ENCODE data around the gene ERC2.

Gene ERC2

DNA sequence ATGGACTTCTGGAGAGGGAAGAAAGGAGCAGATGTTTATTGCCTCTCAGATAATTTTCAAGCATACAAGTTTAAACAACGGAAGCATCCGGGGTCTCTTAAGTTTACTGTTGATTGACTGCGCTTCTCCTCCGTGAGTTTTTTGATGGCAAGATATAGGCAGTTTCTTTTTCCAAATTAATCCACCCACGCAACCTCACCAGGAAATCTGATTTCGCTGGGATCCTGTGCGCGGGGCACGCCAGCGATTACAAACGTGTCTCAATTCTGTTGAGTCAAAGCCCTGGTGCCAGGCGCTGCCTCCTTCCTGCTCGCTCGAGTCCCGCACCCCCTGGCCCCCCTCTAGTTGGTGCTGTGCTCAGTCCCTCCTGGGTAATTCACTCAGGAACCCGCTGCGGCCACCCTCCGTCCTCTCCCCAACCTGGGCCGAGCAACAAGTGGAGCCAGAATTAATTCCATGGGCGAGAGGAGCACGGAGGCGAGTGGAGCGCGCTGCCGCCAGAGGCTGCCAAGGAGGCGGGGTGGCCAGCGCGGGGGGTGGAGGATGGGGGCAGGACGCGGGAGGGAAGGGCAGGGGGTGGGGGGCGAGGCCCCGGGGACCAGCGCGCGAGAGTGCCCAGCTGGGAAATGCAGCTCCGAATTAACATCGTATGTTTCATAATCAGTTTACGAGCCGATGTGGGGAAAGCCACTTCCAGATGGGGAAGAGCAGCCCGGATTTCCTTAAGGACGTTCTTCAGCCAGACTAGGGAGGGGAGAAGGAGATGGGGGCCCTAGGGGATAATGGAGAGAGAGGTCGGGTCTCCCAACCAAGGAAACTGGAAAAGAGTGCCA lies 987.1 kb downstream of the ERC2 start:
- no peak overlapping the region for H3K4ac ChIP-seq (ENCODE audit: low read depth, low read length)
- H3K9me3 ChIP-seq (ENCODE audit: insufficient read depth, low read depth, low read length), result peaks cover 1% of the 10 kb centered on the region
- peaks cover 8% of the 10 kb centered on the region for H3K27me3 ChIP-seq (ENCODE audit: insufficient read depth, low read length)
- peak overlapping the region; percentile 24 for H3K4me3 ChIP-seq (ENCODE audit: low read depth, low read length)
- H2AFZ ChIP-seq (ENCODE audit: insufficient read depth, low read length, poor library complexity), result no peak overlapping the region
- no peak overlapping the region for H2BK12ac ChIP-seq (ENCODE audit: low read length)
- peaks cover 31 to 33% of the 10 kb centered on the region in 2 experiments for H3K4me1 ChIP-seq (ENCODE audit: control insufficient read depth in 1 of 2, insufficient read depth in 2 of 2, low read length in 2 of 2)
- H3K27ac ChIP-seq (ENCODE audit: low read depth, low read length), result no peak overlapping the region
- peak overlapping the region; percentile 5 for H4K8ac ChIP-seq (ENCODE audit: low read depth, low read length)
- H3K4me2 ChIP-seq (ENCODE audit: low read length), result peak overlapping the region; percentile 59
- peak overlapping the region; percentile 8 for H3K14ac ChIP-seq (ENCODE audit: low read length)
- no peak for DNase-seq
- peak overlapping the region; percentile 16 for H4K91ac ChIP-seq (ENCODE audit: low read depth, low read length)
- peak overlapping the region; percentile 45 for H3K9ac ChIP-seq (ENCODE audit: low read length)
- peak overlapping the region; percentile 15 for H3K18ac ChIP-seq (ENCODE audit: low read length)
- H3K79me2 ChIP-seq (ENCODE audit: control insufficient read depth, insufficient read depth, low read length, poor library complexity), result peaks cover 9% of the 10 kb centered on the region
- WGBS (ENCODE audit: extremely low coverage, insufficient coverage, insufficient read length), result no CpG with 5 or more reads among the region's 42 CpGs
- H2BK120ac ChIP-seq (ENCODE audit: insufficient read depth, low read length, poor library complexity), result no peak overlapping the region
- H2AK5ac ChIP-seq (ENCODE audit: low read length), result no peak overlapping the region
- no peak overlapping the region for H3K23ac ChIP-seq (ENCODE audit: low read length)
- H3K36me3 ChIP-seq (ENCODE audit: control insufficient read depth in 1 of 2, insufficient read depth in 2 of 2, low read length in 2 of 2), result peaks cover 5 to 13% of the 10 kb centered on the region in 2 experiments
- no peak overlapping the region for H2BK5ac ChIP-seq (ENCODE audit: low read depth, low read length, poor library complexity)
- no peak overlapping the region for H4K12ac ChIP-seq (ENCODE audit: low read depth, low read length)
- H3K79me1 ChIP-seq (ENCODE audit: low read length), result peaks cover 19% of the 10 kb centered on the region

DNA sequence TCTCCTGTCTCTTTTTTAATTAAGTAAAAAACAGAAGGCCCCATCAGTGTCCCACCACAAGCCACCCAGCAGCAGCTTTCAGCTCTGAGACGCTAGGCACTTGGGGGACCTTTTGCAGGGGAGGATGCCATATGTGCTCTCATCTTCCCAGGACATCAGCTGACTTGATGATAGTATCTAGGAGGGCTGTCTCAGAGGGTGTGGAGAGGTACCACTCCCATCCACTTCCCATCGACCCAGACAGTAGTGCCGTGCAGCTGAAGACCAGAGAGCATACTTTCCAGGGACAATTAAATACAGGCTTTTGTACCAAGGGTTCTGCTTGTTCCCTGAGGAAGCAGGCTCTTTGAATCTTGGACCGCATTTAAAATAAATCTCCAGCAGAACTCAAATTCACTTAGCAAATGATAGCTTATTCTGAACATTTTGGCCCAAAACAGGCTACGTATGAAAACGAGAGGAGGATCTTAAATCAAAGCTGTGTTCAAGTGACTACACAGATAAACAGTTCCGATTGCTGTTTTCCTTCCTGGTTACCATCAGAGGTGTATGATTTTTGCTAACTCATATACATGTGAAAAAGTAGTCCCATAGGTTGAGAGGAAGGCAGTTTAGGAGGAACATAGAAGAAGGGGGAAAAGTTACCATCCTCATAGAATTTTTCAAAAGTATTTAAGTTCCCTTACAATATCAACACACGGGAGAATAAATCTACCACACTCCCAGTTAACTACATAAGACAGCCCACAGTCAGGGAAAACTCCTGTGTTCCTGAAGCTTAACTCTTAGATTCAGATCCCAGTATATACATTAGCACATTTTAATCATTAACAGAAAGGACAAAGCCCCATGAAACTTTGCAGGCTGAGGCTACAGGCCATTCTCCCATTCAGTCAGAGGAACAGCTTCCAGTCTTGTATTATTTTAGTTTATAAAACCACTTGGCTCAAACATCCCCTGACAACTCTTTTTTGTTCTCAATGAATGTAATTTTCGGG lies 990.7 kb downstream of the ERC2 start:
- Histone ChIP-seq H3K9me3 (ENCODE audit: insufficient read depth, low read depth, low read length) (peaks cover 1% of the 10 kb centered on the region), H4K8ac (ENCODE audit: low read depth, low read length) (no peak overlapping the region), H2BK120ac (ENCODE audit: insufficient read depth, low read length, poor library complexity) (no peak overlapping the region), H2AK5ac (ENCODE audit: low read length) (no peak overlapping the region), H2BK5ac (ENCODE audit: low read depth, low read length, poor library complexity) (no peak overlapping the region), H3K4me2 (ENCODE audit: low read length) (no peak overlapping the region), H4K12ac (ENCODE audit: low read depth, low read length) (no peak overlapping the region), H3K4me1 (ENCODE audit: control insufficient read depth in 1 of 2, insufficient read depth in 2 of 2, low read length in 2 of 2) (peaks cover 17% of the 10 kb centered on the region in 2 experiments), H2AFZ (ENCODE audit: insufficient read depth, low read length, poor library complexity) (no peak overlapping the region), H2BK12ac (ENCODE audit: low read length) (no peak overlapping the region), H3K79me2 (ENCODE audit: control insufficient read depth, insufficient read depth, low read length, poor library complexity) (peaks cover 3% of the 10 kb centered on the region), H3K27ac (ENCODE audit: low read depth, low read length) (no peak overlapping the region), H3K79me1 (ENCODE audit: low read length) (peaks cover 7% of the 10 kb centered on the region), H3K9ac (ENCODE audit: low read length) (no peak overlapping the region), H4K91ac (ENCODE audit: low read depth, low read length) (no peak overlapping the region), H3K14ac (ENCODE audit: low read length) (no peak overlapping the region), H3K36me3 (ENCODE audit: control insufficient read depth in 1 of 2, insufficient read depth in 2 of 2, low read length in 2 of 2) (peaks cover 15 to 30% of the 10 kb centered on the region in 2 experiments), H3K18ac (ENCODE audit: low read length) (no peak overlapping the region), H3K23ac (ENCODE audit: low read length) (no peak overlapping the region), H3K4me3 (ENCODE audit: low read depth, low read length) (no peak overlapping the region), H3K4ac (ENCODE audit: low read depth, low read length) (no peak overlapping the region), H3K27me3 (ENCODE audit: insufficient read depth, low read length) (peaks cover 11% of the 10 kb centered on the region)
- no CpG with 5 or more reads among the region's 9 CpGs for WGBS (ENCODE audit: extremely low coverage, insufficient coverage, insufficient read length)
- no peak for DNase-seq

DNA sequence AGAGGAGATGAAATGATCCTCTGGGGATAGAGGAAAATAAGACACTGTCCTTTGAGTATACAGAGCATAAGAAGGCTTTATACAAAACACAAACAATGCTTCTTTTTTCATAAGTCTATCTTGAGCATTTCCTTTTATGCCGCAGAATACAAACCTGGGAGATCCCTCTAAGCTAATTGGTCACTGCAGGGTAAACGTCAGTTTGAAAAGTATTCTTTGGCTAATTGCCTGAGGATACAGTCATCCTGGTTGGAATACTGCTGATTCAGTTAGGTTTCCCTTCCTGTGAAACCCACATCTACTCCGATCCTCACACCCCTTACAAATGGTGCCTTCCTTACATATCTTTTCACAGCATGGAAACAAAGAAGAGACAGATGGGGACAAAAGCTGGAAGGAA lies 991.8 kb downstream of the ERC2 start:
- H3K4me1 ChIP-seq (ENCODE audit: control insufficient read depth in 1 of 2, insufficient read depth in 2 of 2, low read length in 2 of 2), result peaks cover 6% of the 10 kb centered on the region in 2 experiments
- no peak overlapping the region for H2AFZ ChIP-seq (ENCODE audit: insufficient read depth, low read length, poor library complexity)
- H3K9me3 ChIP-seq (ENCODE audit: insufficient read depth, low read depth, low read length), result no peaks in the 10 kb centered on the region
- no peak overlapping the region for H2AK5ac ChIP-seq (ENCODE audit: low read length)
- H2BK120ac ChIP-seq (ENCODE audit: insufficient read depth, low read length, poor library complexity), result no peak overlapping the region
- H3K27ac ChIP-seq (ENCODE audit: low read depth, low read length), result no peak overlapping the region
- H3K18ac ChIP-seq (ENCODE audit: low read length), result no peak overlapping the region
- H3K9ac ChIP-seq (ENCODE audit: low read length), result no peak overlapping the region
- no peak for DNase-seq
- no peak overlapping the region for H2BK12ac ChIP-seq (ENCODE audit: low read length)
- H2BK5ac ChIP-seq (ENCODE audit: low read depth, low read length, poor library complexity), result no peak overlapping the region
- H3K36me3 ChIP-seq (ENCODE audit: control insufficient read depth in 1 of 2, insufficient read depth in 2 of 2, low read length in 2 of 2), result peaks cover 20 to 37% of the 10 kb centered on the region in 2 experiments
- no CpG with 5 or more reads among the region's 3 CpGs for WGBS (ENCODE audit: extremely low coverage, insufficient coverage, insufficient read length)
- H4K8ac ChIP-seq (ENCODE audit: low read depth, low read length), result no peak overlapping the region
- no peak overlapping the region for H3K4me2 ChIP-seq (ENCODE audit: low read length)
- no peak overlapping the region for H3K4ac ChIP-seq (ENCODE audit: low read depth, low read length)
- H3K79me2 ChIP-seq (ENCODE audit: control insufficient read depth, insufficient read depth, low read length, poor library complexity), result no peaks in the 10 kb centered on the region
- H3K4me3 ChIP-seq (ENCODE audit: low read depth, low read length), result no peak overlapping the region
- H3K27me3 ChIP-seq (ENCODE audit: insufficient read depth, low read length), result peaks cover 7% of the 10 kb centered on the region
- no peak overlapping the region for H3K23ac ChIP-seq (ENCODE audit: low read length)
- no peak overlapping the region for H3K14ac ChIP-seq (ENCODE audit: low read length)
- H4K12ac ChIP-seq (ENCODE audit: low read depth, low read length), result no peak overlapping the region
- H3K79me1 ChIP-seq (ENCODE audit: low read length), result peaks cover 3% of the 10 kb centered on the region
- no peak overlapping the region for H4K91ac ChIP-seq (ENCODE audit: low read depth, low read length)

- H4K8ac ChIP-seq (ENCODE audit: low read depth, low read length), result no peak overlapping the region
- H2BK12ac ChIP-seq (ENCODE audit: low read length), result no peak overlapping the region
- H2AK5ac ChIP-seq (ENCODE audit: low read length), result no peak overlapping the region
- no peak overlapping the region for H3K4me3 ChIP-seq (ENCODE audit: low read depth, low read length)
- H4K12ac ChIP-seq (ENCODE audit: low read depth, low read length), result no peak overlapping the region
- peaks cover 3% of the 10 kb centered on the region for H3K9me3 ChIP-seq (ENCODE audit: insufficient read depth, low read depth, low read length)
- H3K27me3 ChIP-seq (ENCODE audit: insufficient read depth, low read length), result peaks cover 3% of the 10 kb centered on the region
- no peak overlapping the region for H3K23ac ChIP-seq (ENCODE audit: low read length)
- no CpG with 5 or more reads among the region's 44 CpGs for WGBS (ENCODE audit: extremely low coverage, insufficient coverage, insufficient read length)
- no peak overlapping the region for H3K9ac ChIP-seq (ENCODE audit: low read length)
- no peaks in the 10 kb centered on the region for H3K79me1 ChIP-seq (ENCODE audit: low read length)
- DNase-seq, result no peak
- no peak overlapping the region for H3K4ac ChIP-seq (ENCODE audit: low read depth, low read length)
- no peak overlapping the region for H4K91ac ChIP-seq (ENCODE audit: low read depth, low read length)
- peaks cover 0 to 2% of the 10 kb centered on the region in 2 experiments for H3K4me1 ChIP-seq (ENCODE audit: control insufficient read depth in 1 of 2, insufficient read depth in 2 of 2, low read length in 2 of 2)
- H3K14ac ChIP-seq (ENCODE audit: low read length), result no peak overlapping the region
- peaks cover 30 to 46% of the 10 kb centered on the region in 2 experiments for H3K36me3 ChIP-seq (ENCODE audit: control insufficient read depth in 1 of 2, insufficient read depth in 2 of 2, low read length in 2 of 2)
- no peak overlapping the region for H3K27ac ChIP-seq (ENCODE audit: low read depth, low read length)
- no peak overlapping the region for H3K18ac ChIP-seq (ENCODE audit: low read length)
- no peak overlapping the region for H2BK5ac ChIP-seq (ENCODE audit: low read depth, low read length, poor library complexity)
- H3K79me2 ChIP-seq (ENCODE audit: control insufficient read depth, insufficient read depth, low read length, poor library complexity), result no peaks in the 10 kb centered on the region
- H3K4me2 ChIP-seq (ENCODE audit: low read length), result no peak overlapping the region
- H2BK120ac ChIP-seq (ENCODE audit: insufficient read depth, low read length, poor library complexity), result no peak overlapping the region
- no peak overlapping the region for H2AFZ ChIP-seq (ENCODE audit: insufficient read depth, low read length, poor library complexity)
Observed at GRCh38 chr3:55474213-55474632, 994.0 kb downstream of the ERC2 start.
